ENCODE results near the gene C3orf80.
"Not testable (repeated sequence)": the region's sequence is repeated elsewhere in the genome, so short reads cannot be mapped to it uniquely, and the experiment has no call there.

The C3orf80 gene

DNA sequence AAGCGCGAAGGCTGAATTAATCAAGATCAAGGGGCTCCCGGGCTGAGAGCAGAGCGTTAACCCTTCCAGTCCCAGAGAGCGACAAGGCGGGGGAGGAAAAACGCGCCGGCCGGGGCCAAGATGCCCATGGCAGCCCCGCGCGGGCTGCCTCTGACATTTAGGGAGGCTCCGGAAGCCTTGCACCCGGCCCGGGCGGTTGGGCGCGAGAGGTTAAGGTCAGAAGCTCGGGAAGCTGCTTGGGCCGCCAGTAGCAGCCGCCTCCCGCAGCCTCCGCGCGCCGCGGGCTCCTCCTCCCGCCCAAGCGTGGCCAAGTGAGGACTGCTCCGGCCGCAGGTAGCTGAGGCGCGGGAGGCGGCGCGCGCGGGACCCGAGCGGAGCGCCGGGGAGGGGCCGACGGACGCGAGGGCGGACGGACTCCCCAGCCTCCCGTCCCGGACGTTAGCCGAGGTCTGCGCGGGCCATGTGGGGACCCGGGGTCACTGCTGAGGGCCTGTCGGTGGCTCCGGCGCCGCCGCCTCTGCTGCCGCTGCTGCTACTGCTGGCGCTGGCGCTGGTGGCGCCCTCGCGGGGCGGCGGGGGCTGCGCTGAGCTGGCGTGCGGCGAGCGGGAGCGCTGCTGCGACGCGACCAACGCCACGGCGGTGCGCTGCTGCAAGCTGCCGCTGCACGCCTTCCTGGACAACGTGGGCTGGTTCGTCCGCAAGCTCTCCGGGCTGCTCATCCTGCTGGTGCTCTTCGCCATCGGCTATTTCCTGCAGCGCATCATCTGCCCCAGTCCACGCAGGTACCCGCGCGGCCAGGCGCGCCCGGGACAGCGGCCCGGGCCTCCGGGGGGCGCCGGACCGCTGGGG, at the start of gene C3orf80:
TSS of gene C3orf80 (plus strand) at position 247 of the 850 bp plus-strand sequence. CDS start at position 461, 214 bp downstream.
- Histone ChIP-seq H3K27me3 (ENCODE audit: control insufficient read depth, insufficient read depth, low read length) (peaks cover 80% of the 10 kb centered on the region), H3K27ac (ENCODE audit: low read depth, low read length) (no peak within 1 kb of the TSS), H3K36me3 (ENCODE audit: control insufficient read depth, insufficient read depth, low read length) (no peaks in the 10 kb centered on the region), H3K4me3 (ENCODE audit: low read depth, low read length) (peak within 1 kb of the TSS; percentile 68), H3K9me3 (ENCODE audit: control insufficient read depth, insufficient read depth, low read length) (no peaks in the 10 kb centered on the region), H3K9ac (ENCODE audit: low read depth, low read length) (peak within 1 kb of the TSS; percentile 21; the same call in 1 of the 2 replicates), H3K4me1 (ENCODE audit: control insufficient read depth, insufficient read depth, low read length) (peaks cover 13% of the 10 kb centered on the region; the same call in 1 of the 2 replicates)

DNA sequence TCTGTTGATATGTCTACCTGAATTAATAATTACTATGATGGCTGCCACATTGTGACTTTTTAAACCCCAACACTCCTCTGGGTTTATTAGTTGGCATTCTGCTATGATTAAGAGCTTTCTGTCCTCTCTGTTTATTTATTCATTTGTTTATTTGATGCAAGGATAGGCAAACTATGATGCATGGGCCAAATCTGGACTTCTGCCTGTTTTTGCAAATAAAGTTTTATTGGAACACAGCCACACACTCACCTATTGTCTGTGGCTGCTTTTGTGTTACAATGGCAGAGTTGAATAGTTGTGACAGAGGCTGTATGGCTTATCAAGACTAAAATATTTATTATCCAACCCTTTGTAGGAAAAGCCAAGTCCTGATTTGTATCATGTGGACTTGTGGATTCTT, 48.3 kb upstream of the C3orf80 start:
- Histone ChIP-seq H3K4me1 (ENCODE audit: control insufficient read depth, insufficient read depth, low read length) (peaks cover 5% of the 10 kb centered on the region; the same call in 1 of the 2 replicates), H3K27me3 (ENCODE audit: control insufficient read depth, insufficient read depth, low read length) (no peaks in the 10 kb centered on the region), H3K4me3 (ENCODE audit: low read depth, low read length) (no peak overlapping the region), H3K36me3 (ENCODE audit: control insufficient read depth, insufficient read depth, low read length) (no peaks in the 10 kb centered on the region), H3K9ac (ENCODE audit: low read depth, low read length) (no peak overlapping the region), H3K27ac (ENCODE audit: low read depth, low read length) (no peak overlapping the region), H3K9me3 (ENCODE audit: control insufficient read depth, insufficient read depth, low read length) (no peaks in the 10 kb centered on the region; the same call in none of the 2 replicates)

DNA sequence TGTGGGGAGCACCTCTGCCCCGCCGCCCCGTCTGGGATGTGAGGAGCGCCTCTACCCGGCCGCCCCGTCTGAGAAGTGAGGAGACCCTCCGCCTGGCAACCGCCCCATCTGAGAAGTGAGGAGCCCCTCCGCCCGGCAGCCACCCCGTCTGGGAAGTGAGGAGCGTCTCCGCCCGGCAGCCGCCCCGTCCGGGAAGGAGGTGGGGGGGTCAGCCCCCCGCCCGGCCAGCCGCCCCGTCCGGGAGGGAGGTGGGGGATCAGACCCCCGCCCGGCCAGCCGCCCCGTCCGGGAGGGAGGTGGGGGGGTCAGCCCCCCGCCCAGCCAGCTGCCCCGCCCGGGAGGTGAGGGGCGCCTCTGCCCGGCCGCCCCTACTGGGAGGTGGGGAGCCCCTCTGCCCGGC, 46.6 kb upstream of the C3orf80 start:
- H3K4me1 ChIP-seq (ENCODE audit: control insufficient read depth, insufficient read depth, low read length); H3K36me3 ChIP-seq (ENCODE audit: control insufficient read depth, insufficient read depth, low read length); H3K27me3 ChIP-seq (ENCODE audit: control insufficient read depth, insufficient read depth, low read length); H3K4me3 ChIP-seq (ENCODE audit: low read depth, low read length); H3K9ac ChIP-seq (ENCODE audit: low read depth, low read length); H3K9me3 ChIP-seq (ENCODE audit: control insufficient read depth, insufficient read depth, low read length); H3K27ac ChIP-seq (ENCODE audit: low read depth, low read length): not testable (repeated sequence)

DNA sequence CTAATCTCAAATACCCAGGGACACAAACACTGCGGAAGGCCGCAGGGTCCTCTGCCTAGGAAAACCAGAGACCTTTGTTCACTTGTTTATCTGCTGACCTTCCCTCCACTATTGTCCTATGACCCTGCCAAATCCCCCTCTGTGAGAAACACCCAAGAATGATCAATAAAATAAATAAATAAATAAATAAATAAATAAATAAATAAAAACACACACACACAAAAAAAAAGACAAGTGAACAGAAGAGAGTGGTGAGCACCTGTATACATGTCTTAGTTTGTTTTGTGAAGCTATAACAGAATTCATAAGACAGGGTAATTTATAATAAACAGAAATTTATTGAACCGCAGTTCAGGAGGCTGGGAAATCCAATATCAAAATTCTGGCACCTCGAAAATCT, 45.8 kb upstream of the C3orf80 start:
- not testable (repeated sequence) for H3K36me3 ChIP-seq (ENCODE audit: control insufficient read depth, insufficient read depth, low read length); H3K4me3 ChIP-seq (ENCODE audit: low read depth, low read length); H3K4me1 ChIP-seq (ENCODE audit: control insufficient read depth, insufficient read depth, low read length); H3K9ac ChIP-seq (ENCODE audit: low read depth, low read length); H3K9me3 ChIP-seq (ENCODE audit: control insufficient read depth, insufficient read depth, low read length); H3K27me3 ChIP-seq (ENCODE audit: control insufficient read depth, insufficient read depth, low read length)
- H3K27ac ChIP-seq (ENCODE audit: low read depth, low read length) = peak overlapping the region; percentile 51

DNA sequence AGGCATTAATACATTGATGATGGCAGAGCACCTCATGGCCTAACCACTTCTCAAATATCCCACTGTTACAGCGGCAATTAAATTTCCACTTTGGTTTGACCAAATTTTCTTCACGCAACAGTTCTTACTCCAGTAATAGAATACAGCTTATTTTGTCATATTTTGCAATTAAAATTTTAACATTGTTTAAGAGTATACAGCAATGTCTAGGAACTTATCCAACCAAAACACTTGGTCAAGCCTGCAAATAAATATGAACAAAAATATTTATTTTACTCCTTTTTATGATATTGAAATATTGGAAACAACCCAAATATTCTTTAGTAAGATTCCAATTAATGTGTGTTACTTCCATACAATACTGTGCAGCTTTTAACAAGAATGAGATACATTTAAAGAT, 45.3 kb upstream of the C3orf80 start:
- no peak overlapping the region for H3K9ac ChIP-seq (ENCODE audit: low read depth, low read length)
- H3K9me3 ChIP-seq (ENCODE audit: control insufficient read depth, insufficient read depth, low read length) = no peaks in the 10 kb centered on the region; the same call in none of the 2 replicates
- H3K36me3 ChIP-seq (ENCODE audit: control insufficient read depth, insufficient read depth, low read length) = no peaks in the 10 kb centered on the region
- no peaks in the 10 kb centered on the region for H3K27me3 ChIP-seq (ENCODE audit: control insufficient read depth, insufficient read depth, low read length)
- peaks cover 5% of the 10 kb centered on the region; the same call in 1 of the 2 replicates for H3K4me1 ChIP-seq (ENCODE audit: control insufficient read depth, insufficient read depth, low read length)
- H3K4me3 ChIP-seq (ENCODE audit: low read depth, low read length) = no peak overlapping the region
- no peak overlapping the region for H3K27ac ChIP-seq (ENCODE audit: low read depth, low read length)

DNA sequence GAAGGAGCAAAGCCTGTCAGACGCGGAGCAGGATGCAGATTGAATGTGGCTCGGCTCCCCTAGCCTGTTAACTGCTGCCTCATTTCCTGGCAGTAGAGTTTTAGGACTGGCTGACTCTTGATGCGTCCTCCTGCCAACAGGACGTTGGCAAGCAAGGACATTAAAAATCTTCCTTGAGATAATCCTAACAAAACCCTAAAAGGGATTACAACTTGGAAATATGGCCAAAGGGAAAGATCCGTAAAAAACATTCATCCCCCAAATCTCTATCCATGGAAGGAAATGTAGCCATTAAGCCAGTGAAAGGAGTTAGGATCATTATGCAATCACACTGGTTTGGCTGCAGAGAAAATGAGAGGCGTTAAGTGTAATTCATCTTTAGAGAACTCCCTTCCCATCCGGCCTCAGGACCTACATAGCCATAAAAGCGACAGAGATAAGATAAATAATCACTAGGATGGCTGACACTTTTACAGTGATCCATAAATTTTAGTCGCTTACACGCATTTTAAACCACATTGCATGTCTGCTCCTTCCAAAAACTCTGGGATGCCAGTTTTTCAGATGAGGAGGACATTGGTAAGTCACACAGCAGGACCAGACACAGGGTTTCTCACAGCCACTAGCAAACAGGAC, 44.5 kb upstream of the C3orf80 start:
- H3K36me3 ChIP-seq (ENCODE audit: control insufficient read depth, insufficient read depth, low read length) = no peaks in the 10 kb centered on the region
- no peak overlapping the region for H3K4me3 ChIP-seq (ENCODE audit: low read depth, low read length)
- no peak overlapping the region for H3K27ac ChIP-seq (ENCODE audit: low read depth, low read length)
- H3K9ac ChIP-seq (ENCODE audit: low read depth, low read length) = no peak overlapping the region
- no peaks in the 10 kb centered on the region for H3K27me3 ChIP-seq (ENCODE audit: control insufficient read depth, insufficient read depth, low read length)
- peaks cover 5% of the 10 kb centered on the region; the same call in 1 of the 2 replicates for H3K4me1 ChIP-seq (ENCODE audit: control insufficient read depth, insufficient read depth, low read length)
- no peaks in the 10 kb centered on the region; the same call in none of the 2 replicates for H3K9me3 ChIP-seq (ENCODE audit: control insufficient read depth, insufficient read depth, low read length)

DNA sequence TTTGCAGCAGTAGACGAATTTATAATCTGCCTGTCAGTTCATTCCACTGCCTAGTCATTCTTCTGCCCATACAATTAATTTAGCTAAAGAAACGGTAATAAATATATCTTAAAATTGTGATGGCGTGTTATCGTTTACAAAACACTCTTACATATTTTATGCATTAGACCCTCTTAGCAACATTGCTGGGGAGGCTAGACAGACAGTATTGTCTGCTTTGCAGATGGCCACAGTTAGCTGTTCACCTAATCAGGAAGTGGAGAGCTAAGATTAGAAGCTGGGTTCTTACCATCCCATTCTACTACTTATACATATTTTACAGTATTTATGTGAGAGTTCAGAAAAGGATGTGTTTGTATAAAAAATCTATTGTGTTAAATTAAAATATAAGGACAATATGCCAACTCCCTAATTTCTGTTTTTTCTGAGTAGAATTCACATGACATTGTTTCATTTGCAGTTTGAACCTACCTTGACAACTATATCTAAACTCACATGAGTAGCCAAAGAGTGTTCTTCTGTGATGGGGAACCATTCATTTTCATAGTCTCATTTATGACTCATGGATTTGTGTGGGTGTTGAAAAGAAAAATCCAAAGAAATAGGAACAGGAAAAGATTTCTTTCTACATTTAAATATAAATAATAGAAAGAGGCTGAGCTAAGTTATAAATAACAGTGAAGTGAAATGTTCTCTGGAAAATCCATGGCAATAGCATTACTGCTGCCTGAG, 41.7 kb upstream of the C3orf80 start:
- Histone ChIP-seq H3K36me3 (ENCODE audit: control insufficient read depth, insufficient read depth, low read length) (no peaks in the 10 kb centered on the region), H3K9me3 (ENCODE audit: control insufficient read depth, insufficient read depth, low read length) (no peaks in the 10 kb centered on the region), H3K27ac (ENCODE audit: low read depth, low read length) (no peak overlapping the region), H3K4me3 (ENCODE audit: low read depth, low read length) (no peak overlapping the region), H3K4me1 (ENCODE audit: control insufficient read depth, insufficient read depth, low read length) (peaks cover 5% of the 10 kb centered on the region; the same call in 1 of the 2 replicates), H3K9ac (ENCODE audit: low read depth, low read length) (no peak overlapping the region), H3K27me3 (ENCODE audit: control insufficient read depth, insufficient read depth, low read length) (no peaks in the 10 kb centered on the region)

DNA sequence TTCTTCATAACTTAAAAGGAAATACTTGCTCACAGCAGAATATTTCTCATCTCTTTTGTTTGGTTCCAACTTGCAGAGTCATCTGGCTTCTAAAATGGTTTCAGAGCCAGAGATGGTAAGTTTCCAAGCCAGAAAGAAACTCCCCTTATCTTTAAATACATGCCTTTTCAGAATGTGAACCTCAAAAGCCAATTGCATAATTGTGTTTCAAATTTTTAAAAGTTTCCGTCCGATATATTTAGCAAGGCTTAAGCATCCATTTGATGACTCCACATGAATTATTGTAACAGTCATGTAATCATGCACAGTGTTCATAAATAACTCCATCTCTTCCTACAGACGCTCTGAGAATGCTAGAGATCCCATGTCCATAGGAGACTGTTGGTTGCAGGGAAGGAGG, 40.6 kb upstream of the C3orf80 start:
- Histone ChIP-seq H3K9ac (ENCODE audit: low read depth, low read length) (no peak overlapping the region), H3K4me3 (ENCODE audit: low read depth, low read length) (no peak overlapping the region), H3K27me3 (ENCODE audit: control insufficient read depth, insufficient read depth, low read length) (no peaks in the 10 kb centered on the region), H3K36me3 (ENCODE audit: control insufficient read depth, insufficient read depth, low read length) (no peaks in the 10 kb centered on the region), H3K9me3 (ENCODE audit: control insufficient read depth, insufficient read depth, low read length) (no peaks in the 10 kb centered on the region), H3K4me1 (ENCODE audit: control insufficient read depth, insufficient read depth, low read length) (peaks cover 5% of the 10 kb centered on the region; the same call in 1 of the 2 replicates), H3K27ac (ENCODE audit: low read depth, low read length) (no peak overlapping the region)

DNA sequence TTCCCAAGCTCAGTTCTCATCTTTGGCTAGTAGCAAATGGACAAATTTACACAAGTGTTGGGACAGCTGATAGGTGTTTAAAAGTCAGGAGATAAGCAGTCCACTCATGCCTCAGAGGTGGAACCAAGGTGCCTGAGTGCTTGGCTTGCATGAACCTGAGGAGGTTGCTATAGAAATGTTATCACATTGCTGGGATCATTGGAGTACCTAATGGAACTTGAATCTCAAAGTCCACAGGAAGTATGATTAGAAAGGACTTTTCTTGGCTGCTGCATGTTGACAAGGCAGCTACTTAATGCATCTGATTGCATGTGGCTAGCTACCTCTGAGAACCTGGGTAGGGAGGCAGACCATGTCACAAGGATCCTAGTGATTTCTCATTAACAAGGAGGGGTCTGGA, 39.5 kb upstream of the C3orf80 start:
- no peak overlapping the region for H3K9ac ChIP-seq (ENCODE audit: low read depth, low read length)
- H3K36me3 ChIP-seq (ENCODE audit: control insufficient read depth, insufficient read depth, low read length) = no peaks in the 10 kb centered on the region
- H3K27me3 ChIP-seq (ENCODE audit: control insufficient read depth, insufficient read depth, low read length) = no peaks in the 10 kb centered on the region
- H3K9me3 ChIP-seq (ENCODE audit: control insufficient read depth, insufficient read depth, low read length) = no peaks in the 10 kb centered on the region
- H3K27ac ChIP-seq (ENCODE audit: low read depth, low read length) = peak overlapping the region; percentile 50
- H3K4me1 ChIP-seq (ENCODE audit: control insufficient read depth, insufficient read depth, low read length) = peaks cover under 1% of the 10 kb centered on the region; the same call in 1 of the 2 replicates
- H3K4me3 ChIP-seq (ENCODE audit: low read depth, low read length) = no peak overlapping the region

DNA sequence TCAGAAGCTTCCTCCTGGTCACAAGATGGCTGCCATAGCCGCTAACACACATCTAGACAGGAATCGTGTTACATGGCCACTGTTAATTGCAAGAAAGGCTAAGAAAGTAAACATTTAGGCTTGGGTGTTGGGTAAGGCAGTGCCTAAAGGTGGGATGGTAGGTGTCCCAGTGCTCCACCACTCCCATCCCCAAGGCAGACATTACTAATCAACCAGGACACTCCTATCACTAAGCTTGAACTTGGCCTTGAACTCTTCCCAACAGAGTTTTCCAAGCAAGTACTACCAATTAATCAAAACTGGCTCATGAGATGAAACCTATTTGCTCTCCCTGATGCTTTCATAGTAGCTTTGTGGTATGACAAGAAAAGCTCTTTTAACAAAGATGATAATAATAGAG, 37.9 kb upstream of the C3orf80 start:
- Histone ChIP-seq H3K4me1 (ENCODE audit: control insufficient read depth, insufficient read depth, low read length) (no peaks in the 10 kb centered on the region), H3K36me3 (ENCODE audit: control insufficient read depth, insufficient read depth, low read length) (no peaks in the 10 kb centered on the region), H3K9ac (ENCODE audit: low read depth, low read length) (no peak overlapping the region), H3K27me3 (ENCODE audit: control insufficient read depth, insufficient read depth, low read length) (no peaks in the 10 kb centered on the region), H3K4me3 (ENCODE audit: low read depth, low read length) (no peak overlapping the region), H3K27ac (ENCODE audit: low read depth, low read length) (no peak overlapping the region), H3K9me3 (ENCODE audit: control insufficient read depth, insufficient read depth, low read length) (no peaks in the 10 kb centered on the region)

Data from HUES48 (cell line).